ENCODE measurements around the gene FSD2. TPM values are rescaled to one million over a fixed set of nuclear protein-coding genes. Genes with fewer than 3 reads are reported as not detected.

The FSD2 gene
- total RNA-seq, 1 experiment from 2014 or later: not detected

DNA sequence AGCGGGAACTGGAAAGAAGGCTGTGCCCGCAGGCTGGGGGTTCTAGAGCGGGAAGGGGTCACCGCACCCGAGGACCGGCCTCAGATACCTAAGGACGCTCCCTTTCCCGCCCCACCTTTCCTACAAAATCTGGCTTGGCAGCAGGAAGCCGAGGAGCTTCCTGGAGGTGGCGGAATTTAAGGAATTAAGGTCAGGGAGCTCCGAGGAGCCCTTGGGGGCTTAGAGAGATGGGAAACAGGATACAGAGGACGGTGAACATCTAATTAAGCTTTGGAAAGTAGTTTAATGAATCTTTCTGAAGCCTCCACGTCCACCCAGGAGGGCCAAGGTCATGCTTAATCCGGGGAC lies 95.7 kb downstream of the FSD2 start:
- POLR2A ChIA-PET (ENCODE audit: unreplicated experiment): no interaction called here
- Histone ChIP-seq H3K9me2 (replicated peaks; ENCODE audit: low read length) (no peaks in the 10 kb centered on the region), H3K4me3 (ENCODE audit: low read length) (peak overlapping the region; percentile 86), H3K27me3 (ENCODE audit: low read length) (no peaks in the 10 kb centered on the region), H3K4me1 (ENCODE audit: insufficient read depth, low read length) (no peaks in the 10 kb centered on the region), H3K9me3 (ENCODE audit: low read length) (no peaks in the 10 kb centered on the region), H3K27ac (ENCODE audit: low read length) (no peak overlapping the region), H3K36me3 (ENCODE audit: low read depth, low read length) (no peaks in the 10 kb centered on the region), H3K79me2 (ENCODE audit: low read length) (no peaks in the 10 kb centered on the region), H3F3A (ENCODE audit: low read length, unreplicated experiment) (no peaks in the 10 kb centered on the region), H3K9ac (ENCODE audit: low read length) (no peak overlapping the region), H4K20me1 (ENCODE audit: low read length) (no peaks in the 10 kb centered on the region), H2AFZ (ENCODE audit: low read length) (peak overlapping the region; percentile 94), H3K4me2 (ENCODE audit: low read length) (peak overlapping the region; percentile 94)
- CTCF ChIA-PET: no interaction called here
- no peak for ATAC-seq
- DNase-seq: no peak
- no TSS peak for BruUV-seq (replicated peaks)
- TF ChIP-seq EZH2 (IDR thresholded peaks at IDR 0.05; ENCODE audit: low read length, unreplicated experiment) (no peak), EZH2phosphoT487 (IDR thresholded peaks at IDR 0.05; ENCODE audit: borderline replicate concordance, low read length) (no peak)
- TF ChIP-seq, protein P1, sequence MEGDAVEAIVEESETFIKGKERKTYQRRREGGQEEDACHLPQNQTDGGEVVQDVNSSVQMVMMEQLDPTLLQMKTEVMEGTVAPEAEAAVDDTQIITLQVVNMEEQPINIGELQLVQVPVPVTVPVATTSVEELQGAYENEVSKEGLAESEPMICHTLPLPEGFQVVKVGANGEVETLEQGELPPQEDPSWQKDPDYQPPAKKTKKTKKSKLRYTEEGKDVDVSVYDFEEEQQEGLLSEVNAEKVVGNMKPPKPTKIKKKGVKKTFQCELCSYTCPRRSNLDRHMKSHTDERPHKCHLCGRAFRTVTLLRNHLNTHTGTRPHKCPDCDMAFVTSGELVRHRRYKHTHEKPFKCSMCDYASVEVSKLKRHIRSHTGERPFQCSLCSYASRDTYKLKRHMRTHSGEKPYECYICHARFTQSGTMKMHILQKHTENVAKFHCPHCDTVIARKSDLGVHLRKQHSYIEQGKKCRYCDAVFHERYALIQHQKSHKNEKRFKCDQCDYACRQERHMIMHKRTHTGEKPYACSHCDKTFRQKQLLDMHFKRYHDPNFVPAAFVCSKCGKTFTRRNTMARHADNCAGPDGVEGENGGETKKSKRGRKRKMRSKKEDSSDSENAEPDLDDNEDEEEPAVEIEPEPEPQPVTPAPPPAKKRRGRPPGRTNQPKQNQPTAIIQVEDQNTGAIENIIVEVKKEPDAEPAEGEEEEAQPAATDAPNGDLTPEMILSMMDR (conservative IDR thresholded peaks at IDR 0.05; ENCODE audit: low read depth, low read length): no peak
- intact Hi-C loops (cut with micrococcal nuclease): no loop called here

DNA sequence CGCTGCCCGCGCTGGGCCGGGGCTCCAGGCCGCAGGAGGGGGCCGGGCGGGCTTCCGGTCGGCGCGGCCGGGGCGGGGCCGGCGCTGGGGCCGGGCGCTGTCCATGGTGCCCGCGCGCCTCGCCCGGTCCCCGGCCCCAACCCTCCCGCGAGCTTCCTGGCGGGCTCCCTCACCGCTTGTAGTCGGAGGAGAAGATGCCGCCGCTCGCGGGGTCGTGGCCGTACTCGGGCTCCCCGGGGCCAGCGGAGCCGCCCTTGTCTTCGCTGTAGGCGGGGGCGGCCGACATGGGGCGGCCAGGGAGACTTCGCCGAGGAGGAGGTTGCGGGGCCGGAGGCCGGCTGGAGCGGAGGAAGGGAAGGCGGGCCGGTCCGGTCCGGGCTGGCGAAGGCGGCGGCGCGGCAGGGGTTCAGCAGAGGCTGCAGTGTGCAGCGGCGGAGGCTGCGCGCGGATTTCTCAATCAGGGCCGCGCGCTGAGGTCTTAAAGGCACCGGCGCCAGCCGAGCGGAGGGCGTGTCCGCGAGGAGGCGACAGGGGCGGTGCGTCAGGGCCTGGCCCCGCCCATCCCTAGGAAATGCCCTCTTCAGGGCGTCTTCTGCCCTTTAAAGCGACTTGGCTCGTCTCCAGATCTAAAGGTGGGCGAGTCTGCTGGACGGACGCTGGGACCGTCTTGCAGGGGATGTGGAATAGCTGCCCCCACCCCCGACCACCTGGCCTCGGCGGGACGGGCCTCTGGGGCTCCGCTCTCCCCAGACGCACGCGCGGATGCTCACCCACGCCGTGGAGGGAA lies 96.3 kb downstream of the FSD2 start, which contains the start of gene AP3B2:
TSS of gene AP3B2 (minus strand) at position 455 of the 787 bp plus-strand sequence. CDS start at position 286, 169 bp downstream.
- POLR2A ChIA-PET (ENCODE audit: unreplicated experiment): no interaction called here
- H2AFZ ChIP-seq (ENCODE audit: low read length): peak within 1 kb of the TSS; percentile 94
- ATAC-seq: peak; percentile 94

More for the DNA sequence above, 96.3 kb downstream of the FSD2 start, which contains the start of gene AP3B2:
- H3K4me2 ChIP-seq (ENCODE audit: low read length): peak within 1 kb of the TSS; percentile 94
- no peaks in the 10 kb centered on the region; the same call in 1 of the 2 replicates for H3K27me3 ChIP-seq (ENCODE audit: low read length)
- no peak within 1 kb of the TSS for H3K27ac ChIP-seq (ENCODE audit: low read length)
- H4K20me1 ChIP-seq (ENCODE audit: low read length): no peaks in the 10 kb centered on the region
- no peak within 1 kb of the TSS for H3K9ac ChIP-seq (ENCODE audit: low read length)
- CTCF ChIA-PET: no interaction called here
- H3K4me1 ChIP-seq (ENCODE audit: insufficient read depth, low read length): no peaks in the 10 kb centered on the region
- no TSS peak for BruUV-seq (replicated peaks)
- no peaks in the 10 kb centered on the region for H3K36me3 ChIP-seq (ENCODE audit: low read depth, low read length)
- TF ChIP-seq EZH2phosphoT487 (IDR thresholded peaks at IDR 0.05; ENCODE audit: borderline replicate concordance, low read length) (no peak), EZH2 (IDR thresholded peaks at IDR 0.05; ENCODE audit: low read length, unreplicated experiment) (no peak)
- TF ChIP-seq, protein P1 (conservative IDR thresholded peaks at IDR 0.05; ENCODE audit: low read depth, low read length): no peak
- no peaks in the 10 kb centered on the region for H3K9me2 ChIP-seq (replicated peaks; ENCODE audit: low read length)
- DNase-seq: peak; percentile 58
- peak within 1 kb of the TSS; percentile 86 for H3K4me3 ChIP-seq (ENCODE audit: low read length)
- intact Hi-C loops (cut with micrococcal nuclease): no loop called here
- H3K79me2 ChIP-seq (ENCODE audit: low read length): no peaks in the 10 kb centered on the region
- H3K9me3 ChIP-seq (ENCODE audit: low read length): no peaks in the 10 kb centered on the region
- H3F3A ChIP-seq (ENCODE audit: low read length, unreplicated experiment): no peaks in the 10 kb centered on the region

Data from PC-3 (cell line).